Lung (tissue), 12 donors: ENCODE results near the gene BAK1. TPM values are rescaled to one million over a fixed set of nuclear protein-coding genes. Genes with fewer than 3 reads are reported as not detected.

ENCODE experiments used
- ATAC-seq: fragments of 200-7000 bp; cut with Tn5 transposase; one replicate; pipeline ENCODE4 v1.9.1; 2020; ENCODE audit warnings: moderate number of reproducible peaks; ENCODE audit not compliant: insufficient read depth, low FRiP score
- DNase-seq, 3 donors: peaks; one replicate each; pipeline ENCODE4 v3.0.0-alpha.2; 2013 to 2017
- H3K27ac ChIP-seq, 2 donors: one replicate each; pipeline ENCODE4 v1.5.1; 2013; ENCODE audit warnings: mild to moderate bottlenecking in 2 of 2, moderate library complexity in 2 of 2, control low read depth in 1 of 2, inconsistent platforms in 1 of 2, low read depth in 1 of 2, low read length in 1 of 2
- H3K27me3 ChIP-seq, 3 donors: one replicate each; pipeline ENCODE4 v1.5.1; 2013; ENCODE audit warnings: low read length in 2 of 3; ENCODE audit not compliant: control insufficient read depth in 3 of 3, insufficient read depth in 3 of 3
- H3K36me3 ChIP-seq, 4 donors: one replicate each; pipeline ENCODE4 v1.5.1; 2013; ENCODE audit warnings: low read length in 4 of 4, mild to moderate bottlenecking in 1 of 4, moderate library complexity in 1 of 4; ENCODE audit not compliant: control insufficient read depth in 4 of 4, insufficient read depth in 4 of 4
- H3K4me1 ChIP-seq, 5 donors: one replicate each; pipeline ENCODE4 v1.5.1; 2013; ENCODE audit warnings: low read length in 5 of 5, mild to moderate bottlenecking in 2 of 5, moderate library complexity in 1 of 5; ENCODE audit not compliant: control insufficient read depth in 5 of 5, insufficient read depth in 5 of 5
- H3K4me3 ChIP-seq: one replicate; pipeline ENCODE4 v1.5.1; 2013; ENCODE audit warnings: mild to moderate bottlenecking, control low read depth, moderate library complexity
- H3K9ac ChIP-seq, 2 donors: one replicate each; pipeline ENCODE4 v1.5.1; 2013; ENCODE audit warnings: low read length in 2 of 2, control low read depth in 1 of 2; ENCODE audit not compliant: insufficient read depth in 1 of 2
- H3K9me3 ChIP-seq, 4 donors: one replicate each; pipeline ENCODE4 v1.5.1; 2013; ENCODE audit warnings: low read length in 3 of 4, mild to moderate bottlenecking in 1 of 4, moderate library complexity in 1 of 4; ENCODE audit not compliant: control insufficient read depth in 4 of 4, insufficient read depth in 3 of 4
- WGBS, 2 donors: extraction: QIAGEN DNeasy Blood & Tissue Kit; methylation state at CpG; one replicate each; pipeline ENCODE4 v1.1.7; 2013; 5-methylcytosine and 5-hydroxymethylcytosine counted together
- polyA plus RNA-seq, 2 donors: library from polyadenylated mRNA; stranded (reverse); fragments of 200-250 nt; gene quantifications; one replicate each; pipeline ENCODE4 v1.2.1, GENCODE V29; 2013
- total RNA-seq, 2 donors: library from RNA; depleted of rRNA in 1 of 2; stranded (reverse); fragments of >200 nt in 1 of 2; gene quantifications; one replicate each; pipeline ENCODE4 v1.2.1, GENCODE V29; 2014 to 2021
- TF ChIP-seq, protein P1 (sequence below): IDR thresholded peaks from 2 replicates; pipeline ENCODE4 v1.5.1; 2012; ENCODE audit warnings: mild to moderate bottlenecking; ENCODE audit errors: control extremely low read depth, extremely low read depth
- donor health status: control.
- donor health status: control.
- donor health status: Bipolar disorder and iron deficiency.
- donor health status: healthy.
- donor health status: DM: yes; HTN: yes; CAD: no.

The BAK1 gene
- total and polyA plus RNA-seq, 4 donors: 7.4 to 25.6 (median 18.9) TPM

GRCh38 chr6:33577106-33577535 is 3.0 kb downstream of the BAK1 start:
- H3K9ac ChIP-seq: no peak overlapping the region
- no peaks in the 10 kb centered on the region for H3K27me3 ChIP-seq
- TF ChIP-seq, protein P1, sequence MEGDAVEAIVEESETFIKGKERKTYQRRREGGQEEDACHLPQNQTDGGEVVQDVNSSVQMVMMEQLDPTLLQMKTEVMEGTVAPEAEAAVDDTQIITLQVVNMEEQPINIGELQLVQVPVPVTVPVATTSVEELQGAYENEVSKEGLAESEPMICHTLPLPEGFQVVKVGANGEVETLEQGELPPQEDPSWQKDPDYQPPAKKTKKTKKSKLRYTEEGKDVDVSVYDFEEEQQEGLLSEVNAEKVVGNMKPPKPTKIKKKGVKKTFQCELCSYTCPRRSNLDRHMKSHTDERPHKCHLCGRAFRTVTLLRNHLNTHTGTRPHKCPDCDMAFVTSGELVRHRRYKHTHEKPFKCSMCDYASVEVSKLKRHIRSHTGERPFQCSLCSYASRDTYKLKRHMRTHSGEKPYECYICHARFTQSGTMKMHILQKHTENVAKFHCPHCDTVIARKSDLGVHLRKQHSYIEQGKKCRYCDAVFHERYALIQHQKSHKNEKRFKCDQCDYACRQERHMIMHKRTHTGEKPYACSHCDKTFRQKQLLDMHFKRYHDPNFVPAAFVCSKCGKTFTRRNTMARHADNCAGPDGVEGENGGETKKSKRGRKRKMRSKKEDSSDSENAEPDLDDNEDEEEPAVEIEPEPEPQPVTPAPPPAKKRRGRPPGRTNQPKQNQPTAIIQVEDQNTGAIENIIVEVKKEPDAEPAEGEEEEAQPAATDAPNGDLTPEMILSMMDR: no peak
- DNase-seq (no peak), ATAC-seq (peak; percentile 58)
- H3K4me1 ChIP-seq: peaks cover 0 to 13% (median 9%) of the 10 kb centered on the region in 5 donors
- no peaks in the 10 kb centered on the region for H3K9me3 ChIP-seq
- peaks cover 10 to 33% (median 12%) of the 10 kb centered on the region in 4 donors for H3K36me3 ChIP-seq
- no peak overlapping the region for H3K4me3 ChIP-seq
- peak overlapping the region; percentile 27 to 74 for H3K27ac ChIP-seq
- 37 to 43% methylated on average over 9 of the region's 9 CpGs for WGBS, 2 donors

DNA sequence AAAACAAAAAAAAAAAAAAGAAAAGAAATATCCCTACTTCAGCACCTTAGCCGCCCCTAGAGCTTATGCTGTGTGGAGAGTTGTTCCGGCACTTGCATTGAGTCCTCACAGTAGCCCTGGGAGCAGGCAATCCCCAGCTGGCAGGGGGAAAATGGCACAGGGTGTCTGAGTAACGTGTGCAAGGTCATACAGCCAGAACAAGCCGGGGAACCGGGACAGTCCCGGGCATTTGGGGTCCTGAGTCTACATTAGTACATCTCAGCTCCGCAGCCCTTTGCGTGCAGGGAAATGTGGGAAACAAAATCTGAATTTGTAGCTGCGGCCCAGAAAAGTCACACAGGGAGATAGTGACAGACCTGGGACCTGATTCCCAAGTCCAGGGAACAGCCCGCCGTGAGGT is 3.4 kb downstream of the BAK1 start:
- Histone ChIP-seq H3K36me3 (peaks cover 10 to 33% (median 12%) of the 10 kb centered on the region in 4 donors), H3K4me3 (no peak overlapping the region), H3K27me3 (no peaks in the 10 kb centered on the region), H3K27ac (peak overlapping the region; percentile 27 to 74), H3K9ac (no peak overlapping the region), H3K4me1 (peaks cover 0 to 13% (median 10%) of the 10 kb centered on the region in 5 donors), H3K9me3 (no peaks in the 10 kb centered on the region)
- WGBS, 2 donors: 85% methylated on average over 11 of the region's 11 CpGs
- TF ChIP-seq, protein P1: no peak
- DNase-seq (no peak), ATAC-seq (no peak)

DNA sequence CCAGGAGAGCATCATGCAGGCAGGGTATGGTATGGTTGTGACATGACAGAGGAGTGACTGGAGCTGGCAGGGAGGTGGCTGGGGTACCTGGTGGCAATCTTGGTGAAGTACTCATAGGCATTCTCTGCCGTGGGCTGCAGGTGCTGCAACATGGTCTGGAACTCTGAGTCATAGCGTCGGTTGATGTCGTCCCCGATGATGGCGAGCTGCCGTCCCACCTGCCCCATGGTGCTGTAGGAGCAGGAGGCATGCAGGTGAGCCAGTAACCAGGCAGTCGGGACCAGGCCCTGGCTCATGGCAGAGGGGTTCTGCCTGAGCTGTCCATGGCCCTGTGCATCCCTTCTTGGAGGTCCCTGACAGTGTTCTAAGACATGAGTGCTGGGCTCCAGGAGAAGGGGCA is 4.9 kb downstream of the BAK1 start:
- TF ChIP-seq, protein P1: no peak
- 94 to 95% methylated on average over 8 of the region's 8 CpGs for WGBS, 2 donors
- ATAC-seq: no peak
- Histone ChIP-seq H3K9me3 (no peaks in the 10 kb centered on the region), H3K4me3 (no peak overlapping the region), H3K27me3 (no peaks in the 10 kb centered on the region), H3K36me3 (peaks cover 10 to 33% (median 12%) of the 10 kb centered on the region in 4 donors), H3K27ac (no peak overlapping the region), H3K4me1 (peaks cover 0 to 15% (median 11%) of the 10 kb centered on the region in 5 donors), H3K9ac (no peak overlapping the region)
- no peak for DNase-seq
